ENCODE measurements around the gene ISX.

The ISX gene

DNA sequence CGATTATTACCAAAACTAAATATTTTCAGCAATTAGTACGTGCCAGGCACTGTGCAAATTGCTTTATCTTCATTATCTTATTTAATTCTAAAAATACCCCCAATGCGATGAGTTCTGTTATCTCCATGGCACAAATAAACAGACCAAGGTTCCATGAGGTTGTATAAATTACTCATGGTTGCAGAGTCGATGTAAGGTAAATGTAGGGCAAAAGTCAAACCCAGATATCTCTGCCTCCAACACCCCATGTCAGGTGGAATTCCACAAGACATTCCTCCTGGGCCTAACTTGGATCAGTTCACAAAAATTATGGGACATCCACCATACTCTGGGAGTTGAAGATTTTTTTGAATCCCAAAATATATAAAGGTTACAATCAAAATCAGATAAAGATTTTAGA, 43.7 kb downstream of the ISX start:
- DNase-seq = no peak

DNA sequence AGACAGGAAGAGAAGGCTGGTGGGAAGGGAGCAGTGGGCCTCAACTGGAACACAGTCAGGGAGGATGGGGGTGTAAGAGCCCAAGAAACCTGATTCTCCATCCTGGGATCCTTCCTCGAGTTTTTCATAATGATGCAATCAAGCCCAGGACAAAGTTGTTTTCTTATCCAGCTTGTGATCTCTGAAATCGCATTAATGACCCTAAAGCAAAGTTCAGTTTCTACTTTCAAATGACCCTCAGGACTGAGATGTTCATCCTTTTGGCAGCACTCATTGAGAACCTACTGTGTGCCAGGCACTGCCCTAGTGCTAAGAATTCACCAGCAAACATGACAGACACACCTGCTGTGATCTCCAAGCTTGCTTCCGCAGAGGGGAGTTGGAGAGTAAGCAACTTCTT, 45.3 kb downstream of the ISX start:
- no peak for DNase-seq

DNA sequence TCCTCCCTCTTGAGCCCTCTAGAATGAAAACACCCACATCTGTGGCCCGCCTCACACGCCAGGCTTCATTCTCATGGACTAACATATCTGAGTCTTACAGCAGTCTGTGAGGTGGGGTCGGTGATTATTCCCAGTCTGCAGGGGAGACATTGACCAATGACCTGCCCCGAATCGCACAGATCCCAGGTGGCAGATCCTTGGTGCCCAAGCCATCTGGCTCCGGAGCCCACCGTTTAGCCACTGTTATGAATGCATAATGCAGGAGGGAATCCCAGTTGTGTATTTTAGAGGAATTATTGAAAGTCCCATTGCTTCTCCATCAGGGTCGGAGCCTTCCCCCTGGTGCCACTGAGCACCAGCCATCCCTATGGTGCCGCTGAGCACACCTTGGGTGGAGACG, 47.4 kb downstream of the ISX start:
- no peak for DNase-seq

DNA sequence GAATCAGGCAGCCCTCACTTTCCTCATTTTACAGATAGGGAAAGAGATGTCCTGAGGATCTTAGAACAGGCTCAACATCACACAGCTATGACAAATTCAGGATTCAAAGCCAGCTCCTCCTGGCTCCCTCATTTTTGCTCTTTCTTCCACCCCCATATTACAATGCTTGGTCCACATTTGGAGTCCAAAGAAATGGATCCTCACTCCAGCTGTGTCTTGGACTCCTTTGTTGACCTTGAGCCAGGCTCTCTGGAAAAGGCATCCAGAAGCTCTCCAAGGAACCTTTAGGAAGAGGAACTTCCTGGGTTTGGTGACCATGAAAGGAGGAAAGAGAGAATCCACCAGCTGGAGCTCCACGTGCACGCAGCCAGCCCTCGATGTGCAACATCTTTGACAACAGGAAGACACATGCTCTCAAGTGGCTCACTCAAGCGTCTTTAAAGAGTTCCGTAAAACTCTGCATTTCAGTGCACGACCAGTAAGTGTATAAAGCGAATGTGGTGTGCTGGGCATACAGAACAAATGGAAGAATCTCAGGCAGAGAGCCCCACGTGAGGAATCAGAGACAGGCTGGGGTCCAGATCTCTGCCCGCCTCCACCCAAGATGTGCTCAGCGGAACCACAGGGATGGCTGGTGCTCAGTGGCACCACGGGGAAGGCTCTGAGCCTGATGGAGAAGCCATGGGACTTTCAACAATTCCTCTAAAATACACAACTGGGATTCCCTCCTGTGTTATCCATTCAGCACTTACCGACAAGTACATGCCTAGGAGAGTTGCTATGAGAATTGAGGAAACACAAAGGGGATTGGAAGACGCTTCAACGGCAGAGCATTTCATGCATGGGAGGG, 48.4 kb downstream of the ISX start:
- DNase-seq = no peak

DNA sequence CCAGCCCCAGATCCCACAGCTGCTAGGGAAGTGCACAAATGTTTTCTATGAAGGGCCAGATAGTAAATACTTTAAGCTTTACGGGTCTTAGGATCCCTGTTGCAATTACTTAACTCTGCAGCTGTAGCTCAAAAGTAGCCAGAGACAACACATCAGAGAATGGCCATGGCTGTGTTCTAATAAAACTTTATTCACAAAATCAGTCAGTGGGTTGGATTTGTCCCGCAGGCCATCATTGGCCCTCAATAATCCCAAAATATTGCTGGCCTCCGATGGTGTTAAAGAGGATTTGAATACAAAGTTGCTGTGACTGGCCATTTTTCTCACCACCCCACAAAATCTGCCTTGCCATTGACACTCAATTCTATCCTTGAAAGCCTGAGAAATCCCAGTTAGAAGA, 49.6 kb downstream of the ISX start:
- no peak for DNase-seq

DNA sequence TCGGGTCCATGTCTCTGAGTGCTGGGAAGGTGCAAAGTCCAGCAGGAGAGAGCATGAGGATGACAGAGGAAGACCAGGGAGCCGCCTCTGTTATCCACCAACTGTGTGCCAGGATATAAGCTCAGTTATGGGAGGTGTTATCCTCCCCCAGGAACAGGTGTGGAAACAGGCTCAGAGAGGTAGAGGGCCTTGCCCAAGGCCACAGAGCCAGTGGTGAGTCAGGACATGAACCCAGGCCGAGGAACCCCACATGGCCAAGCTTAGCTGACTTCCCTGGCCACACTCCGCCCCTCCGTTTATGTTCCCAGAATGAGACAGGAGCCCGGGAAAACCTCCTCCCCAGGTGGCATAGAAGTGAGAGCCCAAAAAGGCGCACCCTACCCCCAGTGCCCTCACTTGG, 50.3 kb downstream of the ISX start:
- DNase-seq = no peak

DNA sequence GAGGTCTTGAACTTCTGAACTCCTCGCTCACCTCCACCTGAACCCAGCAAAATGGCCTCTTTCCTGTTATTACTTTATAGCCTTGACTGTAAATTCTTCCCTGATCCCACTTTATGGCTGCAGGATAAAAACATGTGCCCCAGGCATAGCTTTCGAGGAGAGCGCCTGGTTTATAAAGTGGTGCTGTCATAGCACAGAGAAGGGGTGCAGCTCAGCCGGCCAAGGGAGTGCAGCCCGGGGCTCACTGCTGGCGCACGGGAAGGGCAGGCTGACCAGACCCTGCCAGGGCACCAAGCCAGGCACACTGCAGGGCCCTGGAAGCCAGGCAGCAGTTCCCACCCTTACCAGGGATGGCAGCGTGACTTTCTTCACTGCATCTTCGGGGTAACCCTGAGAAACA, 50.9 kb downstream of the ISX start:
- no peak for DNase-seq

DNA sequence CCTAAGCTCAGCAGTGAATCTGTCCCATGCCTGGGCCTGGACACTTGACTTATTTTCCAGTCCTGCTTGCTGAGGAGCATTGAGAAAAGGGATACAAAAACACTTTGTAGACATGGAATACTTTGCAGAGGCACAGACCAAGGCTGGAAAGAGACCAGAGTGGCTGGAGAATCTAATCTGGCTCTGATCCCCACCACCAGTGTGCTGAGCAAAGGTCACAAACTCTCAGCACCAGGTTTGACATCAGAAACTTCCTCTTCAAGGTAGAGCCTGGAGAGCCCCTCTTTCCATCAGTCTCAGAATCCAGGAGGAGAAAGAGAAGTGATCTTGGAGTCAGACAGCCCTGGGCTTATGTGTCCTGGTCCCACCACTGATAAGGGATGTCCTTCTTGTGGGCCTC, 53.5 kb downstream of the ISX start:
- DNase-seq = no peak

DNA sequence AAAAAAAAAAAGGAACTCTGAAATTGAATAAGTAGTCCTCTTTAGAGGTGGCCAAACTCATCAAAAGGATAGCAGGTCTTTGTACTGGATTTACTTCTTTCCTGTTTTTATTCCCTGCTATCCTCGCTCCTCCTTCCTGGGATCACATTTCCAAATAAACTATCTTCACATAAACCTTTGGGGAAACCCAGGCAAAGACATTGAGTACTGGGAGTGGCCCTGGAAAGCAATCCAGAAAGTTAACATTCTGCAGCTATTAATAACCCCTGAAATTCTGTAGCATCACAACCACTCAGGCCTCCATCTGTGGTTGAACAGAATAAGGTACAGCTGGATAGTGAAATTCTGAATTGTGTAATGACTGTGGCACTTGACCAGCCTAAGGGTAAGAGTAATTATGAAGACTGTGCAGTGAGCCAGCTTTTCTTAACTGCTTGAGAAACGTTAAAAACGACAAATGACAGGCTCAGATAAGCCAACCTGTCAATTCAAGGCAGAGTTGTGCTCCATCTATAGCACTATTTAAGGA, 58.8 kb downstream of the ISX start:
- no peak for DNase-seq

DNA sequence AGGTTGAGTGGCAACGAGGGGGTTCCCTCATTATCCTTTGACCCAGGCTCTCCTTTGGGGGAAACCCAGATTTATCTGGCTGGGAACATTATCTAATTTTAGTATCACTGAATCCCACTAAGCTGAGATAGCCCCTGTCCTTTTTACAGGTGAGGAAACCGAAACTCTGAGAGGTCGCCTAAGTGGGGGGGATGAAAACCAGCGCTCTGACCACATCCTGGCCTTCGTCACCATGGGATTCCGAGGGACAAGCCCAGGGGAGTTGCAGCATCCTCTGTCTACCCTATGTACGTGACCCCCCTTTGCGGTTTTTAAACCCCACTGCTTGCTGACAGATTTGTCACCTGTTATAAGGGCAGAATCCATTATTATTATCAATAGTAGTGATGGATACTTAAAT, 61.0 kb downstream of the ISX start:
- DNase-seq = no peak

DNA sequence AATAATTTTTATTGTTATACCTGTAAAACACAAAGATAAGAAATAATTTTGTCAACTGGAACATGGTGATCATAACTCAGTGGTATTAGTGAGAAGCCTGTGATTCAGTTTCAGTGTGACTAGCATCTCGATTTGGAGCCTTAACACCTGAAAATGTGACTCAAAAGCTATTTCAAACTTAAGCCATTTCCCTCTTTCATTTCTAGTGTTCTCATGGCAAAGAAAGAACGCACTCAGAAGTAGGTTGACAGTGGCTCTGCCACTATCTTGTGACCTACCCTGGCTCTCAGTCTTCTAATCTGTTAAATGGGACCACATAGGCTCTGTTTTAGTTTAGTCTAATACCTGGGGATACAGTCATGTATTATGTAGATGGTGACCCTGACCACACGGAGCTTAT, 62.7 kb downstream of the ISX start:
- DNase-seq = no peak

DNA sequence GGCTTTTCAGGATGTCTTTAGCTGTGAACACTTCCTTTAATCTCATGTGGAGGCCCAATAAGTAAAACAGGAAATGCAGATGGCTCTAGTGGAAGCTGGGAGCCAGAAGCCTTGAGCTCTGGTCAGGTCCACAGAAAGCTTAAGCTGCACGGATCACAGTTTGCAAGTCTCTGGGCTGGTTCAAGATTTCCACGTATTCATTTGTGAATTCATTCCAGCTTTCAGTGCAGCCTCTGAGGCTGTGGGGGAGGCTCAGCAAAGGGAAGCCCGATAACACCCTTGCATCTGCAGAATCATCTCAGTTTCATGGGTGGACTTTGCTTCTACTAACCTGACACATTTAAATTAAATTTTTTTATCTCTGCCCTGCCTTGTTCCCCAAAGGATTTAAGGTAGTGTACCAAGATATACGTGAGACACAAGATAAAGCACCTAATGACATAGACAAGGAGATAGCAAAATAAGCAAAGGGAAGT, 65.6 kb downstream of the ISX start:
- no peak for DNase-seq

DNA sequence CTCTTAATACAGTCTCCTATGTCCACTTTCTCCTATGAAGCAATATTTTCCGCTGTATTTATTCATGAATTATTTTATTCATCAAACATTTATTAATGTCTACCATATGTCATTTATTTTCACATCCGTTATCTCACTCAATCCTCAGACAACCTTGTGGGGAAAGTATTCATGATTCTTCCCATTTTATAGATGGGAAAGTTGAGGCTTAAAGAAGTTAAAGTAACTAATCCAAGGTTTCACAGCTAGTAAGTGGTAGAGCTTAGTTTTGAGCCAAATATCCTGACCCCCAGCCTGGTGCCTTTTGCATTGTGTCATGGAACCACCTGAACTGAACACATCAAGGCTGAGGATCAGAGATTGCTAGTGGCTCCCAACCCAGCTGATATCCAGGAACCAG, 66.6 kb downstream of the ISX start:
- no peak for DNase-seq

DNA sequence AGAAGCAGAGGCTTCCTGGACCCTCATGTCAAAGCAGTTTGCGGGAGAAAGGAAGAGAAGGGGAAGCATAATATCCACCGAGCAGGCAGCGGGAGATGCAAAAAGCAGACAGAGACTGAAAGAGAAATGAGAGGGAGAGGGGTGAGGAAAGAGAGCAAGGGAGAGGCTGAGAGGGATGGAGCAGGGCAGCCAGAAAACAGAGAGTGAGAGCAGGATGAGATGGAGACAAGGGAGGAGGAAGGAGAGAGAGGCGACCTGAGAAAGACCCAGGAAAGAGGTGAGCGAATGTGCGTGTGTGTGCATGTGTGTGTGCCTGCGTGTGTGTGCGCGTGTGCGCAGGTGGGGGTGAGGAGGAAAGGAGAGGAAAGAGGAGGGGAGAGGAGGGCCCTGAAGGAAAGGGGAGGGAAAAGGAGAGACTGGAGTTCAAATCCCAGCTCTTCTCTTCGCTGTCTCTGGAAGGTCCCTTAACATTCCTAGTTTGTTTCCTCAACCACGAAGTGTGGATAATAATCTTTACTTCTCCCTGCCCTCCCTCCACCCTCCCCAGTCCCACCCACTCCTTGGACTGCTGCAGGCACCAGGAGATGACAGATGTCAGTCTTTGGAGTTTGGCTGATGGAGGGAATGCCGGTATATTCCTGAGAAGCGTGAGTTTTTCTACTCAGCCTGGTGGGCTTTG, 67.9 kb downstream of the ISX start:
- DNase-seq = no peak

DNA sequence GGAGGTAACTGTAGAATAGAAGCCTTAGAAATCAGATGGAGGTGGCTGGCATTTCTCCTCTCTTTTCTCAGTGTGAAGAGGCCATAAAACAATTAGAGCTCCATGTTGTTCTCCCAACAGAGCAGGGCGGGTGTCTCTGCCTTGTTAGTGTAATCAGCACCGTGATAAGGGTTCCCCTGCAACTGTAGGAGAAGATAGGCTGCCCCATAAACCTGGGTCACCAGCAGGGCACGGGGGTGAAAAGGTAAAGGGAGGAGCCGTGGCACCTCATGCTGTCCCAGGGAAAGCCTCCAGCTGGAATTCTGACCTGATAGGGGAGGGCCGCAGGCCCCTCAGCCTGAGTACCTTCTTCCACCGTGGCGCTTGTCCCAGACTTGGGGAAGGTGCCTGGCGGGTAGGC, 68.7 kb downstream of the ISX start:
- DNase-seq = no peak

DNA sequence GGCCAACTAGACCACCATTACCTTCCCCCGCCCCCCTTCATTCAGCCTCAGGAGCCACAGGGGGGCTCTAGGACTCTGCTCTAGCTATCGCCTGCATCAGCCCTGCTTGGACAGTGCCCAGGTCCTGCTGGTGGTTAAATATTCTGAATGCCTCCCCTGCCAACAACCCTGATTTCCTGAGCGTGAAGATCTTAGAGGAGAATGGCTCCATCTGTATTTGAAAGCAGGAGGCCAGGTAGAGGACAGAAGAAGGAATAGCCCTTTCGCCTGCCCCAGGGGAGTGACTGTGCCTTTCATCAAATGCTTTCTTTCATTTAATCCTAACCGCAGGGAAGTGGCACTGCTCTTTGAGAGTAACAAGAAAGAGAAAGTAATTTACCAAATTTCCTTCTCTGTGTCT, 69.2 kb downstream of the ISX start:
- DNase-seq = no peak

Measured in nucleus accumbens (tissue), 56 donors.